HG02763 (cell line): ENCODE results near the gene ZMIZ1.
A peak's percentile ranks its signal among the peaks of the same experiment; 100 is the strongest.

ENCODE experiments used
- ATAC-seq: cut with Tn5 transposase; IDR thresholded peaks from one replicate; pipeline ENCODE4 v1.9.1; 2021; ENCODE audit warnings: mild to moderate bottlenecking, moderate library complexity; ENCODE audit not compliant: unreplicated experiment

The ZMIZ1 gene

GRCh38 chr10:79115302-79115701 is 46.5 kb downstream of the ZMIZ1 start:
- ATAC-seq: no peak

- ATAC-seq: peak; percentile 29
Measured at GRCh38 chr10:79116368-79116767, 47.6 kb downstream of the ZMIZ1 start.

- ATAC-seq: peak; percentile 70
Measured at GRCh38 chr10:79116801-79117723, 48.3 kb downstream of the ZMIZ1 start.

GRCh38 chr10:79118286-79119202 is 49.8 kb downstream of the ZMIZ1 start:
- no peak for ATAC-seq

DNA sequence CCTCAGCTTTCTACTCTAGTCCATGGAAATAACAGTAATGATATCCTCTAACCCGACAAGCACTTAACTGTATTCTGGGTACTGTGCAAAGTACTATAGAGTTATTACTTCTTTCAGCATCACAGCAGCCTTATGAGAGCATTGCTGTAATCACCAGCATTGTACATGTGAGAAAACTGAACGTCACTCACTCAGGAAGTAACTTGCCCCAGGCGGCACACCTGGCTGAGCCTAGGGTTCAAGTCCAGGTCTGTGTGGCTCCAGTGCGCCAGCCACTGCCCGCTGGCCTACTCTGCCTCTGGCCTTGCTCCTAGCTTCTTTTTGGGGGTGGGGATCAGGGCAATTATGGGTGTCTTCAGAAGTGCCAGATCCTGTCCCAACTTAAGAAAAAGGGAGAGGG is 50.5 kb downstream of the ZMIZ1 start:
- no peak for ATAC-seq

DNA sequence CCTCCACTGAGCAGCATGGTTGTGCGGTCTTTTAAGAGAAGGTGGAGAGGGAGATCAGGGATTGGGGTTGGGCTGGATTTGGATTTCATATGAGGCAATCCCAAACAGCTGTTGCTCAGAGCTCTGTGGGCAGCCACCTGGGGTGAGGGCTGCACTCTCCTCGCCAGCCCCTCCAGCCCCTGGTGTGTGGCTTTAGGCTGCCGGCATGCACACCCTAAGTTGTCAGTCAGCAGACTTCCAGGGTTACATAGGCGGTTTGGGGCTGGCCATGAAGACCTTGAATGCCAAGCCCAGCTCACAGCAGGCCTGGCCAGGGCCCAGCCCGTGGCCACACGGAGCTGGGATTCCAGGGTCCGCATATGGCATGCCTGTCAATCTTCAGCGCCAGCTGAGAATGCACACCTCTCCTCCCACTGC is 54.8 kb downstream of the ZMIZ1 start:
- ATAC-seq: no peak

- no peak for ATAC-seq
Measured at GRCh38 chr10:79124066-79124465, 55.3 kb downstream of the ZMIZ1 start.

DNA sequence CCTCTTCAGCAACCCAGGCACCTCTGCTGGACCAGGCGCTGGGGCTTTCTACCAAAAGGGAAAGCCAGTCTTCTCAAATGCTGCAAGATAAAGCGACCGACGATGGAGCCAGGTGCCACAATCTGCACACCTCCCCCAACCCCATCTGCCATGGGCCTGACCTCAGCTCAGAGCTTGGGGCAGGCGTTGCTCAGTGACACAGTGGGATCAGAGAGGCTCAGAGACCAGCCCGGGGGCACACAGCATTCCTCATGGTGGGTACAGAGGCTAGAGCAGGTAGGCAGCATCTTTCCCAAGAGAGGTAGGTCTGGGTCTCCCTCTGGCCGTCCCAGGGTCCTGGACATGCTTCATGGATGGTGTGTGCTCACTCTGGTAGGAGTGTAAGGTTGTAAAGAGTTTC is 56.3 kb downstream of the ZMIZ1 start:
- no peak for ATAC-seq

DNA sequence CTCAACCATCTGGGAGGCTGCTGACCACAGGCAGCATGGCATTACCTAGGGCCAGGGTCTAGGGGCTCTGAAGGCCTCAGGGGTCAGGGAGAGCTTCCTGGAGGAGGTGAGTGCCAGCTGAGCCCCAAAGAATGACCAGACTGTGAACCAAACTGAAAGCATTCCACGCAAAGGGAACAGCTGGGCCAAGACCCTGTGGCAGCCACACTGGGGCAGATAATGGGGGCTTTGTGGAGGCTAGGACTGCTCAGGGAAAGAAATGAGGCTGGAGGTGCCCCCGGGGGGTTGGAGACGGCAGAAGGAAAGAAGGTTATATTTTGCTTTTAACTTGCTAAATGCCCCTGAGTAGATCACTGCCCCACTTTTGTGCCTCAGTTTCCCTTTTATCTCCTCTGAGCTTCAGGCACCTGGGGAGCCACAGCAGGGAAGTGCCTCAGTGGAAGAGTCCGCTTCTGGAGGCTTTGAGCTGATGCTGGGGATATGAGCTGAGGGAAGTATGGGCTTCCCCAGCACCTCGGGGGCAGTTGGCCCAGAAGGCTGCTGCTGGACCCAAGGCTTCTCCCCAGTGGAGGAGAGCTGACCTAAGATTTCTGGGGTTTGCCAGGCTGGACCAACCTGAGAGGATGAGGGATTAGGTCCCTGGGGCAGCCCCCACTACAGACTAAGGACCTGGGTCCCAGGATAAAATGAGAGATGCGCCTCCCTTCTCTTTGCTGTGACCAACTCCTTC is 57.8 kb downstream of the ZMIZ1 start:
- no peak for ATAC-seq

- no peak for ATAC-seq
Measured at GRCh38 chr10:79127151-79127961, 58.6 kb downstream of the ZMIZ1 start.

- no peak for ATAC-seq
Measured at GRCh38 chr10:79128241-79128922, 59.6 kb downstream of the ZMIZ1 start.

- ATAC-seq: no peak
Measured at GRCh38 chr10:79128923-79129305, 60.1 kb downstream of the ZMIZ1 start.

GRCh38 chr10:79129361-79129997 is 60.7 kb downstream of the ZMIZ1 start:
- ATAC-seq: no peak

- ATAC-seq: no peak
Measured at GRCh38 chr10:79130255-79130654, 61.5 kb downstream of the ZMIZ1 start.

- no peak for ATAC-seq
Measured at GRCh38 chr10:79130846-79131245, 62.1 kb downstream of the ZMIZ1 start.

GRCh38 chr10:79131836-79132631 is 63.3 kb downstream of the ZMIZ1 start:
- no peak for ATAC-seq

DNA sequence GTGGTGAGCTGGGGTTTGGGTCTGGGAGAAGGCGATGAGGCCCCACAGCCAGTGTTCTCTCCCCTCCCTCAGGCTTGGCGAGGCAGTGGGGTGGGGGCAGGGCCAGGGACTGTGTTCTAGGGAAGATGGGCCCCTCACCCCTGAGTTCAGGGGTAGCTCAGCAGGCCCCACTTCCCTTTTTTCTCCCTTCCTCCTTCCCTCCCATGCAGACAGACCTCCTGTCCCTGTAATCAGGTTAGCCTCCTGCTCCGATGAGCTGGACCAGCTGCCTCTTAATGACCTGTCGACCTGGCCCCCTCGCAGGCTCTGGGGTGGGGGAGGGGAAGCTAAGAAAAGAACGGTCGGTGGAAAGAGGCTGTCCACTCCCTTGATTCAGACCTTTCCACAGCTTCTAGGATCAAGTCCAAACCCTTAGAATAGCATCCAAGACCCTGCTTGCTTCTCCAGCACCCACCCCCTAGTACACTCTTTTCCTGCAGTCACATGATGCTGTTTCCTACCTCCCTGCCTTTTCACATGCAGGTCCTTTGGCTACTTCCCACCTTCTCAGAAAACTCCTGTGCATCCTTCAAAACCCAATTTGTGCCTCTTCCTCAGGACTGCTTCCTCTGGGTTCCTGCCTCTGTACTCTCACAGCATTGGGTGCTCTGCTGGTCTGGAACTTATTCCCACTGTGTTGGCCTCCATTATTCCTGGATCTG is 64.1 kb downstream of the ZMIZ1 start:
- no peak for ATAC-seq

DNA sequence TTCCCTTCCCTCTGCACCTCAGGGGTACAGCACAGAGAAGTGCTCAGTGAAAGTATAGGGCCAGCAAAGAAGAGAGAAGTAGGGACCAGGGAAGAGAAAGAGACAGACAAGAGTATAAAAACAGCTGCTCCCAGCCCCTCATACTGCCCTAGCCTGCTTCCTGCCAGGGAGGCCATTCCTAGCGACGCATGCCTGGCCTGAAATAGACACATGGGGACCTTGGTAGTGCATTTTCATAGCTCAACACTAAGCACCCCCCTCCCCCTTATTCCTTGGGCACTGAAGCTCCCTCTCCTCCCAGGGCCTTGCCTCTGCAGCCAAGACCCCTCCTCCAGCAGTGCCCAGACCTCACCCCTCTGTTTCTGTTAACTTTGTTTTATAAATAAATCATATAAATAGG is 64.7 kb downstream of the ZMIZ1 start:
- ATAC-seq: no peak
